NCI-H128 (cell line): ENCODE results near the gene DOCK1.

Experiments used
- DNase-seq: peaks from one replicate; lab custom pipeline; 2025; ENCODE audit not compliant: unreplicated experiment; lab: John Stamatoyannopoulos, UW

The DOCK1 gene

DNA sequence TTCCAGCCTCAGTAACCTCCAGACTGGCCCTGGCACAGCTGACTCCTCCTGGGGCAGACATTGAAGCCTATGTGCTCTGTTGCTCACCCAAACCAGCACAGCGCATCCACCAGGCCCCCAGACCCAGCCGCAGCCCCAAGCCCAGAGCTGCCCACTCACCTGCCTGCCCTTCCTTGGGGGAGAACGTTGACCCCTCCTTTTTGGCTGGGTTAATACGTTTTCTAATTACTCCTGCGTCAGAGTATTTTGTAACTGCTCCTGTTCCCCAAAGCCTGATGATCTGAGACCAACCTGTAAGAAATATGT, 536.9 kb downstream of the DOCK1 start:
- no peak for DNase-seq

DNA sequence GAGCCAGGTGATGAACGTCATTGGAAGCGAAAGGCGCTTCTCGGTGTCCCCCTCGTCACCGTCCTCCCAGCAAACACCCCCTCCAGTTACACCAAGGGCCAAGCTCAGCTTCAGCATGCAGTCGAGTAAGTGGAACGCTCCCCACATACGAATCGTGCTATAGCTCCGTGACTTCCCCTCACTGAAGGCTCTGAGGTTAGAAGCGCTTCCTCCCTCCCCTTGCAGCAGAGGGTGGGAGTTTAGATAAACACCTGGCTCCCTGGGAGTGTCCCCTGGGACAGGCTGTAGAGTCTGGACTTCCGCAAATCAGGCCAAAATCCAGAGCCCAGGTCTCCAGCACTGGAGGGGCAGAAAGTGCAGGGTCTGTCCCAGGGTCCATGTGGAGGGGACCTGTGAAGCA, 538.9 kb downstream of the DOCK1 start:
- no peak for DNase-seq

- DNase-seq, result no peak
These were observed 542.0 kb downstream of the DOCK1 start for GRCh38 chr10:127447197-127447596.

- no peak for DNase-seq
These were observed 544.3 kb downstream of the DOCK1 start for GRCh38 chr10:127449490-127449889.

DNA sequence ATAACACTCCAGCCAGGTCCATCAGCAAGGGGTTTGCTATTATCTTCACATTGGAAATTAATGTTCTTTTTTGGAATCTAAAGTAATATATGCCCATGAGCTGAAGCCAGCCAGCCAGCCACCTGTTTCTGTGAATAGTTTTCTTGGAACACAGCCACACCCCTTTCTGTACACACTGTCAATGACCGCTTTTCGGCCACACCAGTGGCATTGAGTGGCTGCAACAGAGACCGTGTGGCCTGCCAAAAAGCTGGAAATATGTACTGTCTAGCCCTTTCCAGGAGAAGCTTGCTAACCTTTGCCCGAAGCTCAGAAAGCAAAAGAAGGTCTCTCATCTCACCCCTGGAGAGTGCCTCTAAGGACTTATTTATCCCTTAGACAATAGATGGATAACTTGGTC, 545.4 kb downstream of the DOCK1 start:
- no peak for DNase-seq

- DNase-seq, result no peak
These were observed 546.4 kb downstream of the DOCK1 start for GRCh38 chr10:127451628-127452027.

GRCh38 chr10:127452568-127452967, 547.3 kb downstream of the DOCK1 start:
- no peak for DNase-seq

- no peak for DNase-seq
These were observed 548.5 kb downstream of the DOCK1 start for GRCh38 chr10:127453706-127454105.

- DNase-seq, result no peak
These were observed 550.9 kb downstream of the DOCK1 start for GRCh38 chr10:127456122-127456521.

- no peak for DNase-seq
These were observed 553.0 kb downstream of the DOCK1 start for GRCh38 chr10:127458016-127458810.

GRCh38 chr10:127458829-127459228, 553.6 kb downstream of the DOCK1 start:
- no peak for DNase-seq

- DNase-seq, result no peak
These were observed 554.7 kb downstream of the DOCK1 start for GRCh38 chr10:127459918-127460317.

GRCh38 chr10:127462643-127463295, 557.5 kb downstream of the DOCK1 start:
- no peak for DNase-seq

GRCh38 chr10:127463548-127463947, 558.3 kb downstream of the DOCK1 start:
- no peak for DNase-seq

- no peak for DNase-seq
These were observed 559.3 kb downstream of the DOCK1 start for GRCh38 chr10:127464561-127464960.

GRCh38 chr10:127467811-127468210, 562.6 kb downstream of the DOCK1 start:
- DNase-seq, result no peak

DNA sequence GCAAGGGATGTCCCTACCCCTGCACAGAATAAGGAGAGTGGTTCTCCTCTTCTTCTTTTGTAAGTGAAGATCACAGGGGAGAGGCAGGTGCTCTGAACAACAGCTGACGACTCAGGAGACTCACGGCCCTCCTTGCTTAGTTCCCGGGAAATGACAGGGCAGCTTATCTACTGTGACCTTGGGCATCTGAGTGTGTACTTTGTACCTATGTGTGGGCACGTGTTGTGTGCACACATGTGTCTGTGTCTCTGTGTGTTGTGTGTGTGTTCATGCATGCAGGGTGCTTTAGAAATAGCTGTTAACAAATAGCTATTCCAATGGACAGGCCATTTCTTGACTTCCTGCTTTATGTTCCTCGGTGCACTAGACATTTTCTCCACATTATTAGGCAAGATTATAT, 563.4 kb downstream of the DOCK1 start:
- DNase-seq, result no peak

DNA sequence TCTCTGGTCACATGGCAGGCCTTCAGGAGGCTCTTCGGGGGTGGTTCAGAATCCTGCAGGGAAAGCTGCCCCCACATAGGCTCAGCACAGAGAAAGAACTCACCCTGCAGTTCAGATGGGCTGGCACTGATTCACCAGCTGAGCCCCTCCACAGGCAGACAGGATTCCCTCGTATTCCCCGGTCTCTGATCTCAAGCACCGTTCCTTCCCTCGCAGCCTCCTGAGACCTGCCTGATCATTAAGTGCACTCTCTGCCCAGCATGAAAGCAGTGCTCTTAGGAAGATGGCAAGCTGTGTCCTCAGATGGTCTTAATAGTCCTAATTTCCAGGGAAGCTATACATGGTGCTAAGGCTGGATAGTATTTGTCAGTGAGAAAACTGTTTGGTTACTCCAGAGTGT, 565.7 kb downstream of the DOCK1 start:
- DNase-seq, result no peak

GRCh38 chr10:127472976-127473375, 567.7 kb downstream of the DOCK1 start:
- DNase-seq, result no peak

- DNase-seq, result no peak
These were observed 569.3 kb downstream of the DOCK1 start for GRCh38 chr10:127474501-127474900.

- DNase-seq, result no peak
These were observed 580.1 kb downstream of the DOCK1 start for GRCh38 chr10:127485153-127485857.

DNA sequence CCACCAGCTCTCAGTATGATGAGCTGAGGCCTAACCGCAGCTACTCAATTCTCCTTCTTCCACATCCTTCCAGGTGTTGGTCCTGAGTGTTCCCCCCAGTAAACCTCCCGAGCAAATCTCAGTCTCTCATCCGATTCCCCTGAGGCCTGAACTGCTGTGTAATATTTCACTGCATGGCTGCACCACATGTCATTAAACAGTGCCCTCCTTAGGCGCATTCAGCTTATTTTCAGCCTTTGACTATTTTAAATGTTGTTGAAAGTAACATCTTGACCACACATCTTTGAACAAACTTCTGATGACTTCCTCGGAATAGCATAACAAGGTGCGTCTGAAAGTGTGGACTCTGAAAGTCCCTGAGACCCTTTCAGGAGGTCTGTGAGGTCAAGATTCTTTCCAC, 581.1 kb downstream of the DOCK1 start:
- DNase-seq, result no peak
